Left renal cortex interstitium (tissue), 4 donors: ENCODE results near the gene SP140. TPM values are rescaled to one million over a fixed set of nuclear protein-coding genes. Genes with fewer than 3 reads are reported as not detected.

Experiments
- DNase-seq, 4 donors: peaks; one replicate each; pipeline ENCODE4 v3.0.0-alpha.2; 2013; ENCODE audit warnings: low read depth in 4 of 4, low spot score in 2 of 4, missing footprints in 1 of 4
- polyA plus RNA-seq, 4 donors: library from polyadenylated mRNA; unstranded; fragments of 120-200 nt; gene quantifications; one replicate each; pipeline ENCODE4 v1.2.1, GENCODE V29; 2013; ENCODE audit not compliant: insufficient read length in 4 of 4

SP140 gene
- 1 to 10 TPM in 2 of 4 donors, under 1 TPM in 2; 0.24 to 1.4 (median 0.91) TPM for polyA plus RNA-seq

- DNase-seq = no peak
These were observed at the start of gene SP140 for GRCh38 chr2:230225486-230225885. Gene SP140 (plus strand): TSS chr2:230225736. CDS start chr2:230225845, 109 bp downstream.

- no peak for DNase-seq
These were observed 48.5 kb upstream of the SP140 start for GRCh38 chr2:230176996-230177395.

- DNase-seq = no peak
These were observed 46.7 kb upstream of the SP140 start for GRCh38 chr2:230178546-230179485.

GRCh38 chr2:230179907-230180306 is 45.6 kb upstream of the SP140 start:
- no peak for DNase-seq

- no peak for DNase-seq
These were observed 44.3 kb upstream of the SP140 start for GRCh38 chr2:230181195-230181594.

GRCh38 chr2:230184727-230185578 is 40.6 kb upstream of the SP140 start:
- no peak for DNase-seq

GRCh38 chr2:230202430-230203109 is 23.0 kb upstream of the SP140 start:
- DNase-seq = no peak

- no peak for DNase-seq
These were observed 22.3 kb upstream of the SP140 start for GRCh38 chr2:230203110-230203676.

GRCh38 chr2:230205034-230205433 is 20.5 kb upstream of the SP140 start:
- no peak for DNase-seq

- DNase-seq = no peak
These were observed 19.8 kb upstream of the SP140 start for GRCh38 chr2:230205721-230206120.

GRCh38 chr2:230208576-230208975 is 17.0 kb upstream of the SP140 start:
- DNase-seq = no peak

GRCh38 chr2:230209422-230210051 is 16.0 kb upstream of the SP140 start:
- no peak for DNase-seq

GRCh38 chr2:230216489-230216888 is 9.0 kb upstream of the SP140 start:
- DNase-seq = no peak

- DNase-seq = no peak
These were observed 8.1 kb upstream of the SP140 start for GRCh38 chr2:230217424-230217823.

- DNase-seq = no peak
These were observed 7.1 kb upstream of the SP140 start for GRCh38 chr2:230218421-230218820.

- peak; percentile 62 to 85 (median 71) for DNase-seq
These were observed 5.9 kb upstream of the SP140 start, which contains the start of gene SP110 for GRCh38 chr2:230219419-230220331. Gene SP110 (minus strand): TSS chr2:230219984. CDS start chr2:230216927, 3,057 bp downstream.

- no peak for DNase-seq
These were observed 5.1 kb upstream of the SP140 start for GRCh38 chr2:230220347-230220969.

- DNase-seq = no peak
These were observed 4.0 kb upstream of the SP140 start for GRCh38 chr2:230221493-230221892.
